HUES64 (cell line): ENCODE data around the gene PTK6.

Source experiments
- H3K27ac ChIP-seq: 2 replicates; pipeline ENCODE4 v1.7.0; 2013; ENCODE audit warnings: low read depth, low read length, inconsistent platforms
- H3K27me3 ChIP-seq: 2 replicates; pipeline ENCODE4 v1.6.1; 2013; ENCODE audit warnings: mild to moderate bottlenecking, low read length; ENCODE audit not compliant: insufficient read depth
- H3K36me3 ChIP-seq: 2 replicates; pipeline ENCODE4 v1.6.1; 2013; ENCODE audit warnings: mild to moderate bottlenecking, low read length; ENCODE audit not compliant: insufficient read depth
- H3K4me1 ChIP-seq: 2 replicates; pipeline ENCODE4 v1.6.1; 2013; ENCODE audit warnings: mild to moderate bottlenecking, low read length, moderate library complexity; ENCODE audit not compliant: insufficient read depth
- H3K4me3 ChIP-seq: 2 replicates; pipeline ENCODE4 v1.5.1; 2013; ENCODE audit warnings: mild to moderate bottlenecking, low read length, moderate library complexity
- H3K9ac ChIP-seq: 2 replicates; pipeline ENCODE4 v1.6.1; 2013; ENCODE audit warnings: mild to moderate bottlenecking, low read depth, low read length
- H3K9me3 ChIP-seq: 2 replicates; pipeline ENCODE4 v1.6.1; 2013; ENCODE audit warnings: low read depth, low read length; ENCODE audit not compliant: insufficient read depth
- WGBS: fragments of 150-250, 120-280 bp; methylation state at CpG from one replicate; pipeline ENCODE4 v1.1.7; 2013; ENCODE audit warnings: missing lambda C conversion rate; 5-methylcytosine and 5-hydroxymethylcytosine counted together

PTK6 gene

GRCh38 chr20:63500151-63500901 is 36.9 kb downstream of the PTK6 start:
- 87% methylated on average over 24 of the region's 24 CpGs for WGBS
- no peaks in the 10 kb centered on the region; the same call in 1 of the 2 replicates for H3K4me1 ChIP-seq
- no peaks in the 10 kb centered on the region for H3K9me3 ChIP-seq
- H3K4me3 ChIP-seq = no peak overlapping the region
- no peak overlapping the region for H3K27ac ChIP-seq
- no peak overlapping the region for H3K9ac ChIP-seq
- H3K36me3 ChIP-seq = no peaks in the 10 kb centered on the region
- H3K27me3 ChIP-seq = peaks cover 59% of the 10 kb centered on the region

GRCh38 chr20:63499338-63499969 is 37.7 kb downstream of the PTK6 start:
- H3K27ac ChIP-seq = no peak overlapping the region

GRCh38 chr20:63498960-63499337 is 38.2 kb downstream of the PTK6 start, which contains the start of gene EEF1A2:
Gene EEF1A2 (minus strand): TSS chr20:63499083. CDS start chr20:63497763, 1,320 bp downstream.
- H3K27me3 ChIP-seq = peaks cover 59% of the 10 kb centered on the region
- no peak within 1 kb of the TSS for H3K9ac ChIP-seq
- no peak within 1 kb of the TSS for H3K27ac ChIP-seq
- peak within 1 kb of the TSS; percentile 51 for H3K4me3 ChIP-seq
- no peaks in the 10 kb centered on the region for H3K9me3 ChIP-seq
- WGBS = under 1% methylated on average over 58 of the region's 58 CpGs
- H3K4me1 ChIP-seq = no peaks in the 10 kb centered on the region; the same call in 1 of the 2 replicates
- H3K36me3 ChIP-seq = no peaks in the 10 kb centered on the region

More at GRCh38 chr20:63499338-63499969, 37.7 kb downstream of the PTK6 start:
- WGBS = 12% methylated on average over 48 of the region's 48 CpGs
- no peaks in the 10 kb centered on the region for H3K9me3 ChIP-seq
- H3K4me1 ChIP-seq = no peaks in the 10 kb centered on the region; the same call in 1 of the 2 replicates
- no peaks in the 10 kb centered on the region for H3K36me3 ChIP-seq
- no peak overlapping the region for H3K9ac ChIP-seq
- peaks cover 59% of the 10 kb centered on the region for H3K27me3 ChIP-seq
- peak overlapping the region; percentile 51 for H3K4me3 ChIP-seq

GRCh38 chr20:63497946-63498935 is 38.9 kb downstream of the PTK6 start:
- Histone ChIP-seq H3K4me1 (no peaks in the 10 kb centered on the region; the same call in 1 of the 2 replicates), H3K36me3 (no peaks in the 10 kb centered on the region), H3K9me3 (no peaks in the 10 kb centered on the region), H3K9ac (no peak overlapping the region), H3K27me3 (peaks cover 55% of the 10 kb centered on the region), H3K27ac (no peak overlapping the region), H3K4me3 (peak overlapping the region; percentile 46)
- 4% methylated on average over 55 of the region's 60 CpGs for WGBS

GRCh38 chr20:63497138-63497945 is 39.8 kb downstream of the PTK6 start:
- H3K4me1 ChIP-seq = no peaks in the 10 kb centered on the region; the same call in 1 of the 2 replicates

GRCh38 chr20:63496596-63497120 is 40.5 kb downstream of the PTK6 start:
- WGBS = 67% methylated on average over 16 of the region's 16 CpGs
- no peak overlapping the region for H3K9ac ChIP-seq
- no peaks in the 10 kb centered on the region for H3K4me1 ChIP-seq
- H3K4me3 ChIP-seq = no peak overlapping the region; the same call in 1 of the 2 replicates
- no peak overlapping the region for H3K27ac ChIP-seq
- peaks cover 55% of the 10 kb centered on the region for H3K27me3 ChIP-seq
- H3K36me3 ChIP-seq = peaks cover 7% of the 10 kb centered on the region; the same call in 1 of the 2 replicates
- no peaks in the 10 kb centered on the region for H3K9me3 ChIP-seq

More at GRCh38 chr20:63497138-63497945, 39.8 kb downstream of the PTK6 start:
- Histone ChIP-seq H3K4me3 (peak overlapping the region; percentile 43; the same call in 1 of the 2 replicates), H3K36me3 (peaks cover 5% of the 10 kb centered on the region; the same call in 1 of the 2 replicates), H3K9ac (no peak overlapping the region), H3K27me3 (peaks cover 55% of the 10 kb centered on the region), H3K9me3 (no peaks in the 10 kb centered on the region), H3K27ac (no peak overlapping the region)
- 78% methylated on average over 20 of the region's 20 CpGs for WGBS

- H3K4me1 ChIP-seq = no peaks in the 10 kb centered on the region
- H3K9me3 ChIP-seq = no peaks in the 10 kb centered on the region
- peaks cover 7% of the 10 kb centered on the region; the same call in 1 of the 2 replicates for H3K36me3 ChIP-seq
- H3K4me3 ChIP-seq = peak overlapping the region; percentile 38; the same call in 1 of the 2 replicates
- WGBS = 32% methylated on average over 47 of the region's 48 CpGs
- peaks cover 52% of the 10 kb centered on the region for H3K27me3 ChIP-seq
- no peak overlapping the region for H3K27ac ChIP-seq
- no peak overlapping the region for H3K9ac ChIP-seq
Measured at GRCh38 chr20:63495741-63496595, 41.2 kb downstream of the PTK6 start.

GRCh38 chr20:63495167-63495720 is 41.9 kb downstream of the PTK6 start:
- H3K4me3 ChIP-seq = no peak overlapping the region
- H3K9ac ChIP-seq = no peak overlapping the region
- WGBS = 95% methylated on average over 8 of the region's 8 CpGs
- no peaks in the 10 kb centered on the region for H3K4me1 ChIP-seq
- no peak overlapping the region for H3K27ac ChIP-seq
- H3K27me3 ChIP-seq = peaks cover 47% of the 10 kb centered on the region
- H3K36me3 ChIP-seq = peaks cover 7% of the 10 kb centered on the region; the same call in 1 of the 2 replicates
- H3K9me3 ChIP-seq = no peaks in the 10 kb centered on the region
